Activated B cell treated with CpG ODN at 0.5 μM for 24 hours (primary cell): ENCODE data around the gene RABL2B. TPM values are rescaled to one million over a fixed set of nuclear protein-coding genes. Genes with fewer than 3 reads are reported as not detected.
A peak's percentile ranks its signal among the peaks of the same experiment; 100 is the strongest.
"Not testable (repeated sequence)": the region's sequence is repeated elsewhere in the genome, so short reads cannot be mapped to it uniquely, and the experiment has no call there.

Experiments used
- ATAC-seq: fragments of 200-7000 bp; cut with Tn5 transposase; one replicate; pipeline ENCODE4 v1.10.0; 2021; ENCODE audit warnings: low read depth, mild to moderate bottlenecking, moderate library complexity
- CTCF ChIA-PET: fragments of 350-600 bp; sonication (Branson Sonifier 250); formaldehyde crosslinking; loops from one replicate; lab custom pipeline; 2021; ENCODE audit warnings: antibody characterized with exemption; lab: Charles Lee
- POLR2A ChIA-PET: fragments of 350-600 bp; sonication (Branson Sonifier 250); formaldehyde crosslinking; loops from one replicate; lab custom pipeline; 2021; ENCODE audit warnings: antibody characterized with exemption; lab: Charles Lee
- DNase-seq: peaks from one replicate; pipeline ENCODE4 v3.0.0; 2022
- H3K27ac Mint-ChIP-seq: one replicate; pipeline ENCODE4 v1.8.0; 2020; ENCODE audit warnings: mixed read lengths
- H3K27me3 Mint-ChIP-seq: one replicate; pipeline ENCODE4 v1.8.0; 2021; ENCODE audit warnings: mixed read lengths
- H3K36me3 Mint-ChIP-seq: one replicate; pipeline ENCODE4 v1.8.0; 2021; ENCODE audit warnings: low read depth, mixed read lengths
- H3K4me1 Mint-ChIP-seq: one replicate; pipeline ENCODE4 v1.8.0; 2021; ENCODE audit warnings: mixed read lengths
- H3K4me3 Mint-ChIP-seq: one replicate; pipeline ENCODE4 v1.8.0; 2020; ENCODE audit warnings: mild to moderate bottlenecking, mixed read lengths
- H3K9me3 Mint-ChIP-seq: one replicate; pipeline ENCODE4 v1.8.0; 2020; ENCODE audit warnings: mixed read lengths
- intact Hi-C: fragments of 100-400 bp; cut with micrococcal nuclease; formaldehyde crosslinking; loops from one replicate; pipeline ENCODE4 v1.15.1; 2024
- total RNA-seq: library from RNA; stranded (reverse); gene quantifications from 2 replicates; pipeline ENCODE4 v1.2.3, GENCODE V29; 2022

The RABL2B gene
- 57.6 and 62.5 TPM in 2 replicates for total RNA-seq

- ATAC-seq (peak; percentile 97), DNase-seq (peak; percentile 95)
- POLR2A ChIA-PET, H3K27me3 Mint-ChIP-seq, intact Hi-C loops, H3K4me1 Mint-ChIP-seq, H3K9me3 Mint-ChIP-seq, CTCF ChIA-PET: not testable (repeated sequence)
- Mint-ChIP-seq H3K27ac (peak within 1 kb of the TSS; percentile 82), H3K4me3 (peak within 1 kb of the TSS; percentile 89), H3K36me3 (peaks cover 14% of the 10 kb centered on the region)
Observed at GRCh38 chr22:50783033-50783879, at the start of gene RABL2B. Gene RABL2B (minus strand): TSS chr22:50783636. CDS start chr22:50782294, 1,342 bp downstream.

- H3K4me1 Mint-ChIP-seq, POLR2A ChIA-PET, H3K4me3 Mint-ChIP-seq, DNase-seq, ATAC-seq, CTCF ChIA-PET, H3K27ac Mint-ChIP-seq, intact Hi-C loops, H3K9me3 Mint-ChIP-seq, H3K27me3 Mint-ChIP-seq, H3K36me3 Mint-ChIP-seq: not testable (repeated sequence)
Observed at GRCh38 chr22:50786936-50787335, 3.5 kb upstream of the RABL2B start.

GRCh38 chr22:50785289-50785688 lies 1.9 kb upstream of the RABL2B start:
- POLR2A ChIA-PET, H3K9me3 Mint-ChIP-seq, H3K27ac Mint-ChIP-seq, ATAC-seq, H3K4me1 Mint-ChIP-seq, H3K36me3 Mint-ChIP-seq, DNase-seq, H3K27me3 Mint-ChIP-seq, CTCF ChIA-PET, intact Hi-C loops: not testable (repeated sequence)
- H3K4me3 Mint-ChIP-seq = peak overlapping the region; percentile 52

GRCh38 chr22:50783880-50784276 lies 442 bp upstream of the RABL2B start:
- H3K27me3 Mint-ChIP-seq, H3K9me3 Mint-ChIP-seq, intact Hi-C loops, CTCF ChIA-PET, DNase-seq, H3K4me1 Mint-ChIP-seq, POLR2A ChIA-PET: not testable (repeated sequence)
- peaks cover 14% of the 10 kb centered on the region for H3K36me3 Mint-ChIP-seq
- H3K27ac Mint-ChIP-seq = peak overlapping the region; percentile 82
- ATAC-seq = peak; percentile 33
- peak overlapping the region; percentile 89 for H3K4me3 Mint-ChIP-seq

- intact Hi-C loops, H3K27ac Mint-ChIP-seq, H3K27me3 Mint-ChIP-seq, DNase-seq, POLR2A ChIA-PET, ATAC-seq, H3K4me1 Mint-ChIP-seq, H3K4me3 Mint-ChIP-seq, CTCF ChIA-PET, H3K9me3 Mint-ChIP-seq: not testable (repeated sequence)
- peaks cover 18% of the 10 kb centered on the region for H3K36me3 Mint-ChIP-seq
Observed at GRCh38 chr22:50782253-50782652, 1.2 kb downstream of the RABL2B start.

- CTCF ChIA-PET, H3K9me3 Mint-ChIP-seq, DNase-seq, H3K4me3 Mint-ChIP-seq, H3K4me1 Mint-ChIP-seq, H3K27ac Mint-ChIP-seq, POLR2A ChIA-PET, intact Hi-C loops, H3K27me3 Mint-ChIP-seq, ATAC-seq: not testable (repeated sequence)
- peaks cover 27% of the 10 kb centered on the region for H3K36me3 Mint-ChIP-seq
Observed at GRCh38 chr22:50780244-50780643, 3.2 kb downstream of the RABL2B start.

- H3K4me1 Mint-ChIP-seq, DNase-seq, H3K27me3 Mint-ChIP-seq, ATAC-seq, POLR2A ChIA-PET, H3K9me3 Mint-ChIP-seq, H3K4me3 Mint-ChIP-seq, H3K27ac Mint-ChIP-seq, intact Hi-C loops, CTCF ChIA-PET: not testable (repeated sequence)
- peaks cover 27% of the 10 kb centered on the region for H3K36me3 Mint-ChIP-seq
Observed at GRCh38 chr22:50777631-50778030, 5.8 kb downstream of the RABL2B start.

- CTCF ChIA-PET, POLR2A ChIA-PET, intact Hi-C loops, DNase-seq, H3K27ac Mint-ChIP-seq, H3K4me3 Mint-ChIP-seq, ATAC-seq, H3K4me1 Mint-ChIP-seq, H3K27me3 Mint-ChIP-seq, H3K9me3 Mint-ChIP-seq: not testable (repeated sequence)
- peaks cover 18% of the 10 kb centered on the region for H3K36me3 Mint-ChIP-seq
Observed at GRCh38 chr22:50775132-50775531, 8.3 kb downstream of the RABL2B start.

GRCh38 chr22:50764288-50764687 lies 19.1 kb downstream of the RABL2B start:
- intact Hi-C loops, ATAC-seq, H3K36me3 Mint-ChIP-seq, H3K4me1 Mint-ChIP-seq, H3K4me3 Mint-ChIP-seq, CTCF ChIA-PET, H3K27ac Mint-ChIP-seq, H3K27me3 Mint-ChIP-seq, H3K9me3 Mint-ChIP-seq, DNase-seq: not testable (repeated sequence)
- POLR2A ChIA-PET = interaction anchor here (0.6 kb wide), 1 partner anchor 832 kb away, joined by 3 read pairs; no protein-coding TSS in a partner anchor

GRCh38 chr22:50761829-50762228 lies 21.6 kb downstream of the RABL2B start:
- CTCF ChIA-PET, POLR2A ChIA-PET, ATAC-seq, H3K4me3 Mint-ChIP-seq, DNase-seq, H3K27ac Mint-ChIP-seq, intact Hi-C loops, H3K27me3 Mint-ChIP-seq, H3K4me1 Mint-ChIP-seq, H3K9me3 Mint-ChIP-seq, H3K36me3 Mint-ChIP-seq: not testable (repeated sequence)

GRCh38 chr22:50759597-50760341 lies 23.7 kb downstream of the RABL2B start:
- H3K36me3 Mint-ChIP-seq, intact Hi-C loops, POLR2A ChIA-PET, CTCF ChIA-PET, H3K9me3 Mint-ChIP-seq, H3K4me1 Mint-ChIP-seq, ATAC-seq, DNase-seq, H3K27ac Mint-ChIP-seq, H3K27me3 Mint-ChIP-seq, H3K4me3 Mint-ChIP-seq: not testable (repeated sequence)
